Measurements from ENCODE around the gene SLC45A3.
"Not testable (repeated sequence)": the region's sequence is repeated elsewhere in the genome, so short reads cannot be mapped to it uniquely, and the experiment has no call there.

SLC45A3 gene

DNA sequence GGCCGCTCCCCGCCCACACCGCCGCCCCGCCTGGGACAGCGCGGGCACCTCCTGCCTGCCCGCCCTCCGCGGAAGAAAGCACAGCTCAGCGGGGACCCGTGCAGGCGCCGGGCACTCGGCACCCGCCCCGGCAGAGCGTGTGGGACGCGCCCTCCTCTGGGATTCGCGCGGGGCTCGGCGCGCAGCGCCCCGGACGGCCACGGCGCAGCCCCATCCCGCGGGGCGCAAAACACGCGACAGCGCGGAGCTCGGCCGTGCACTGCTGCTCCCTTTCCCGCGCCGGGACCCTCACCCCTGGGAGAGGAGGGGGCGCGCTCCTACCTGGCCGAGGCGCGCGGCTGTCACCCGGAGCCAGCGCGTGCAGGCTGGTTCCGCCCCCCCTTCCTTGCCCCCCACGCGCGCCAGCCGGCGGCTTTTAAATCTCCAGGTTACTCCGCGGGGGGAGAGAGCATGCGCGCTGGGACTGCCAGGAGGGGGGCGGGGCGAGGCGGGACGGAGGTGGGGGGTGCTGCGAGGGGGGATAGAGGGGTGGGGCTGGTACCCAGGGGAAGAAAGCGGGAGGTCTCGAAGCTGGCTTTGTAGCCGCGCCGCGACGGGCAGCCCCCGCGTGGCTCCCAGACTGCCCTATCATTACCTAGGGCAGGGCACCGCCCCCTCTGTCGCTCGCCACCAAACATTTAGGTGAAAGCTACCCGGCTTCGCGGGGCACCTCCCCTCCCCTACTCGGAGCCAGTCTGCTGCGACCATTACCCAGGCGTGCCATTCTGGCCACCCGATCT lies at the start of gene SLC45A3:
TSS of gene SLC45A3 (minus strand) at position 437 of the 779 bp plus-strand sequence. CDS start 15,853 bp downstream, outside the sequence.
- no peak for FAIRE-seq

- no peak for FAIRE-seq
These were observed 46.4 kb upstream of the SLC45A3 start for GRCh38 chr1:205726619-205727125.

- FAIRE-seq: no peak
These were observed 45.2 kb upstream of the SLC45A3 start for GRCh38 chr1:205725514-205725913.

- FAIRE-seq: not testable (repeated sequence)
These were observed 40.4 kb upstream of the SLC45A3 start for GRCh38 chr1:205720740-205721139.

DNA sequence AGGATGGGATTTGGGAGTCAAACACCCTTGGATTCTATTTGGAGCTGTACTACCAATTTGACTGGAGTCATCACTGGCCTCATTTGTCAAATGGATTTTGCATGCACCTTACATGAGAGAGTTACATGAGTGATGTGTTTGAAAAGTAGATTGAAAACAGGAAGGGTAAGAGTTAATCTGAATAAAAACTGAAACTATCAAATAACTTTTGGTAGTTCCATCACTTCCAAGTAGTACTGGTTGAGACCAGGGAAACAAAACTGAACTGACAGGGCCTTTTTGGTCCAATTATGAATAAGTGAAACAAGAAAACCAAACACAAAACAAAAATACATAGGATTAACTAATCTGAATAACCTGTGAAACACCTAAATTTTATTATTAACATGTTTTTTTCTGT lies 39.5 kb upstream of the SLC45A3 start:
- no peak for FAIRE-seq

DNA sequence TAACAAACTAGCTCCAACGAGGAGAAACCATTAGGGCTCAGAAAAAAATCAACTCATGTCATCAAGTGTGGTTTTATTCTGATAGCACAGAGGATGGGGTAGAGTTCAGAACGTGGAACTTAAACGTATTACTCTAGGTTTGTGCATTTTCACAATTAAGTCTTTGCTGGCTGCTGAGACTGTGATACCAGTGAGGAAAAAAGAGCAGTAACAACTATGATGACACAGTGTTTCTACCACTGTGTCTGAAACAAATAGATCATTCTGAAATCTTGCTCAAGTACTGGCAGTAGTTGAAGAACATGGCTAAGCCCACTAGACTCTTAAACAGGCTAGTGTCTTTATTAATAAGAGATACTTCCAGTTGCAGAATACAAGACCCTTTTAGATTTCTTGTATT lies 38.7 kb upstream of the SLC45A3 start:
- no peak for FAIRE-seq

GRCh38 chr1:205716371-205717132 lies 36.2 kb upstream of the SLC45A3 start:
- FAIRE-seq: no peak

DNA sequence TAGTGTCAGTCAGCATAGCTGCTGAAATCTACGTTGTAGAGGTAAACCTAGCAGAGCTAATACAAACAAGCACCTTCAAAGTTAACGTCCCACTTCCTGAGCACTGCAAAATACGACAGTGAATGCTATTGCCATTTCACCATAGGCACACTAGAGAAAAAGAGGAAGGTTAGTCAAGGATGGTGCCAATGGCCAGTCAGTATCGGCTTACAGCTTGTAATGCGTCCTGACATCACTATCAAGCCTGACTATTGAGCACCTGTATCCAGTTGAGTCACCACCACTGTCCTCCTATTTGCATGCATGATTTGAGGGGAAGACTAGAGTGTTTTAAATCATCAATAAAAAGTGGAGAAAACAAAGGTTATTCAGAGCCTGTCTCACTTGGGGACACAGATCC lies 35.3 kb upstream of the SLC45A3 start:
- no peak for FAIRE-seq

- no peak for FAIRE-seq
These were observed 34.6 kb upstream of the SLC45A3 start for GRCh38 chr1:205714906-205715246.

DNA sequence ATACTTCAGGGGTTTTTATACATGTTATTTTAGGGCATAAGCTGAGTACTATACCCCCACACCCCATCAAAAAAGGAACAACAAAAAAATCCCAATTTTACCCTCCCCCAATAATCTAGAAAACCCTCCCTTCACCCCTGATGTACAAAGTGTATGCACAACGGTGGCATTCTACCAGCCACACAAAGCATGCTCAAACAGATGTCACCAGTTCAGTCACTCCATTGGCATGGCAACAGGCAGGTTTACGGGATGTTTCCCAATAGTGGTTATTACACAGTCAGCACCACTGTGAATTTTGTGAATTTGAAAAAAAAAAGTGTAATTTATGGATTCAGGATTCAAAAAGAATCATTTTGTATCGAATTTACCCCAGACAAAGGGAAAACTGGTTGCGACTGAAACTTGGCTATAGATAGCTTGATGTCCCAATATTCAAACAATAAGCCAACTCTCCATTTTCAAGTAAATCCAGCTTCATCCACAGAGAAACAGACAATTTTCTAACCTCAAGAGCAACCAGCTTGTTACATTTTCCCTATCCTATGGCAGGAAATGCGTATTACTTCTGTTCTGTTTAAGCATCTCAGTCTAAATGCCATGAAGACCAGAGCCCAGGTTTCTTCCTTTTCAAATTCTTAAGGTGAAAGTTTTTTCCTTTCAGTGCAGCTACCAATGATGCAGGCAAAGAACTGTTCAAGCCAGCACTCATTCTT lies 34.0 kb upstream of the SLC45A3 start:
- no peak for FAIRE-seq

- FAIRE-seq: no peak
These were observed 31.1 kb upstream of the SLC45A3 start for GRCh38 chr1:205711105-205712048.

- no peak for FAIRE-seq
These were observed 30.1 kb upstream of the SLC45A3 start for GRCh38 chr1:205710201-205711062.

- no peak for FAIRE-seq
These were observed 29.3 kb upstream of the SLC45A3 start for GRCh38 chr1:205709640-205710039.

DNA sequence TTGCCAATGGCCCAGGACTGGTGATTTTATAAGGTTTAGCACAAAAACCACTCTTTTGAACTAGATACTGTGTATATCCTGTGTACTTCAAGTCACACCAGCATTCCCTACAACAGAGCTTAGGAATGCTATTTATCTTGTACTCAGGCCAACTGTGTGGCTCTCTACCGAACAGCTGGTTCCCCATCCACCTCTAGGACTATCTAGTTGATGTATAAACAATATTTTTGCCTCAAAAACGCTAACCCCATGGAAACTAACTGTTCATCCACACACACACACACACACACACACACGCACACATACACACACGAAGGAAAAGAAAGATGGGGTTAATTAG lies 28.7 kb upstream of the SLC45A3 start:
- FAIRE-seq: no peak

DNA sequence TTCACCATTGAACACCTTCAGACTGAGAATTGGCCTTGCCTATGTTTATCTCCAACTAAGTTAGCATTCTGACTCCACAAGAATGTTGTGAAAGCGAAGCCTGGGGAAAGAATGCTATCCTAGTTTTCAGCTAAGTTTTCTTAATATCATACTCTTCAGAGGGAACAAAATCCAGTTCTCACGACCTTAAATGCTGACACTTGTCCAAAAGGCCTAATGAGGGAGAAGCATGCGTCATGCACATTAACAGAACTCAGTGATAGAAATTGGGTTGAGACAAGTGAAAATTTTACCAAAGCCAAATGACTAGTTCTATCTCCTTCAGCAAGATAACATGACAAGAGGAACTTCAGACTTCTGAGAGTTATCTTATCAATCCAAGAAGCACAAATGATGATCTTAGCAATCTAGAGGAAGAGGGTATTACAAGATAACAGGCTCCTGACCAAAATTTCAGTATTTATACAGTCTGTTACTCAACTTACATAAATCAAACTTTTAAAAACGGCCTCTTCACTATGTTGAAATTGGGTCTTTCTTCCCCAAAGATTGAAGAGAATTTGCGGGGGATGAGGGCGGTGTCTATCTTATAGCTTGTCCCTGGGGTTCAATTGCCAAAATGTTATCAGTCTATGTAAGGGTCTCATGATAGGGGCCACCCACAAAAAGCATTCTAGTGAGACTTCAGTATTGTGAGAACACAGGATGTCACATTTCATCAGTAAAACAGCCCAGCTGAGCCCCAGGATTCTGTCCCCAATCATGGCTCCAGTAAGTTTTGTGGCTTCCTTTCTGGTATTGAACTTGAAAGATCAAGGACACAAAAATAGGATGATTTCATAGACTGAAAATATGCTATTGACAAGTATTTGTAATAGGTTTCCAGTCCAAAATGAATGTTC lies 26.5 kb upstream of the SLC45A3 start:
- no peak for FAIRE-seq

DNA sequence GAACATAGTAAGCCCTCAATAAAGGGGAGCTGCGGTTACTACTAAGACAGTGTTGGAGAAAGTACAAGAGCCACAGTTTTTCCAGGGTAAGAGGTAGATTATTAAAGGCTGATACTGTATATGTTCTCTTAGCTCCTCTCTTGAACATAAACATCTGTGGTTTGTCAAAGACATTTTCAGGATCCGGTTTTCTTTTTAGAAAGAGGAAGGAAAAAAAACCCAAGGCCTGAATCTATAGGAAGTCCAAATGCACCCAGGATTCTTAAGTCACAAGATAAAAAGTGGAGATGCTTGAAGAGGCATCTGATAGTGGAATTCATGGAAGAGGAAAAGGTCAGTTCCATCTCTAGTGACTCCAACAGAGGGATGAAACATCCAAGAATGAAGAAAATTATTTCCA lies 24.6 kb upstream of the SLC45A3 start:
- no peak for FAIRE-seq

DNA sequence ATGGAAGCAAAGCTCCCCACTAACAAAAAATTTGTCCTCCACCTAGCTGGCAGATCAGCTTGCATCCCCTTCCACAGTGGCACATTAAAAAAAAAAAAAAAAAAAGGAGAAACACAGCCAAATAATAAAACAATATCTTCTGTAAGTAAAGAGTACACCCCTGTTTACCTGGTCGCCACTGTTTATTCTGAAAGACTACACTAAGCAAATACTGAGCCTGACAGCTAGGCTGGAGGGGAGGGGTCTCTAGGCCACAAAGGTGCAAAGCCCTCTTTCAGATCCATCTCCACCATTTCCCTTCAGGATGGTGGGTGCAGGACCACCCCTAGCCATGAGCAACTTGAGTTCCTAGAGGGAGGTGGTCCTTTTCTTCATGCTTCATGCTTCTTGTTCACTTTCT lies 22.8 kb upstream of the SLC45A3 start:
- no peak for FAIRE-seq

- FAIRE-seq: no peak
These were observed 21.6 kb upstream of the SLC45A3 start for GRCh38 chr1:205701891-205702290.

DNA sequence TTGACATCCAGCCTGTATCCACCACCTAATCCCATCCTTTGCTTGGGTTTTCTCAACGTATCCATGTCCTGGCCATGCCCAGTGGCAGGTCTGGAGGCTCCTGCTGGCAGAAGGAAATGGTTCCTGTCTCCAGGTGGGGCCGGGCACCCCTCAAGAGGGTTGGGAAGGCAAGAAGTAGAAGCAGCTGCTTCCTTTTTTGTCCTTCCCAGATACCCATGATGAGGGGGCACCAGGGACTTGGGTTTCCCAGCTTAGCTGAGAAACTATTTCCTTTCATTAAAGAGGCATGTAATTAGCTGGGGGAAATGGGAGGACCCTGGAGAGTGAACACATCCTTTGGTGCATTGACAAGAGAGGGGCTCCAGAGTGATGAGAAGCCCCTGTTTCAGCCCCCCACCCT lies 21.1 kb upstream of the SLC45A3 start:
- no peak for FAIRE-seq

DNA sequence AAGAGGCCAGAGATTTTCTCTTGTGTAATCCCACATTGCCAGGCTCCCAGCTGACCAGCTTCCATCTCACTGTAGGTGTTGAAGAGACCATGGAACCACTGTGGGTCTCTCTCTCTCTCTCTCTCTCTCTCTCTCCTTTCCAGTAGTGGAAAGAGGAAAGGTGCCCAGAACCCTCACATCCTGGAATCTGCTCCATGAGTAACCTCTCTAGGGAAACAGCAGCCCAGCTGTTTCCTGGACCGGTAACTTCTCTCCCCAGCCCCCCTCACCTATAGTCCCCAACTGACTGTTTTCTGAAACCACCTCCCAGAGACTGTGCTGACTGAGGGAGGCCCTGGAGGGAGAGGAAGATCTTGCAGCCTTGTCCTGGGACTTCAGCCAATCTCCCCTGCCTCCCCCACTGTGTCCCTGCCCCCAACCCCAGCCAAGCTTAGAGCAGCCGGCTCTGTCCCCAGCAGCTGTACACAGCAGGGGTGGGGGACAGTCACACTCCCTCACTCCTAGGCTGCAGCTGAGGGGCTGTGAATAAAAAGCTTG lies 20.6 kb upstream of the SLC45A3 start:
- no peak for FAIRE-seq
